ENCODE measurements around the gene LY6G5B.

The LY6G5B gene

GRCh38 chr6:31663961-31664789 is 5.6 kb upstream of the LY6G5B start:
- DNase-seq: no peak

- peak; percentile 95 for DNase-seq
These were observed 4.8 kb upstream of the LY6G5B start, which contains the start of gene GPANK1 for GRCh38 chr6:31664790-31665500. Gene GPANK1 (minus strand): TSS chr6:31664997. CDS start chr6:31664478, 519 bp downstream.

GRCh38 chr6:31665501-31666336 is 4.1 kb upstream of the LY6G5B start, which contains the start of gene CSNK2B:
Gene CSNK2B (plus strand): TSS chr6:31666080. CDS start chr6:31666832, 752 bp downstream.
- peak; percentile 97 for DNase-seq

GRCh38 chr6:31666337-31666965 is 3.3 kb upstream of the LY6G5B start:
- DNase-seq: no peak

GRCh38 chr6:31676322-31676903 is 6.6 kb downstream of the LY6G5B start:
- no peak for DNase-seq

- no peak for DNase-seq
These were observed 7.1 kb downstream of the LY6G5B start for GRCh38 chr6:31676904-31677303.

GRCh38 chr6:31677955-31678354 is 8.2 kb downstream of the LY6G5B start:
- no peak for DNase-seq

- peak; percentile 96 for DNase-seq
These were observed 10.7 kb downstream of the LY6G5B start, which contains the start of gene LY6G5C for GRCh38 chr6:31680226-31681134. Gene LY6G5C (minus strand): TSS chr6:31681067. CDS start chr6:31680373, 694 bp downstream.

- DNase-seq: peak; percentile 77
These were observed 11.4 kb downstream of the LY6G5B start for GRCh38 chr6:31681135-31681671.

- peak; percentile 22 for DNase-seq
These were observed 13.8 kb downstream of the LY6G5B start for GRCh38 chr6:31683591-31683990.

- DNase-seq: no peak
These were observed 16.7 kb downstream of the LY6G5B start for GRCh38 chr6:31686483-31686882.

GRCh38 chr6:31687321-31687720 is 17.5 kb downstream of the LY6G5B start:
- DNase-seq: no peak

GRCh38 chr6:31687860-31688693 is 18.3 kb downstream of the LY6G5B start:
- no peak for DNase-seq

- no peak for DNase-seq
These were observed 19.7 kb downstream of the LY6G5B start for GRCh38 chr6:31689249-31690110.

- no peak for DNase-seq
These were observed 20.7 kb downstream of the LY6G5B start for GRCh38 chr6:31690231-31691077.

- DNase-seq: no peak
These were observed 21.3 kb downstream of the LY6G5B start for GRCh38 chr6:31691078-31691463.

- DNase-seq: no peak
These were observed 21.9 kb downstream of the LY6G5B start for GRCh38 chr6:31691564-31692108.

Measured in NCI-H510A treated with DMSO at 0.1 percent for 48 hours (cell line).